GM19193 (cell line): ENCODE data around the gene RIC8B.

ENCODE experiments used
- POLR2A ChIP-seq: IDR thresholded peaks from 4 replicates; pipeline ENCODE4 v1.6.1; 2011; ENCODE audit not compliant: insufficient read depth, insufficient read length; ENCODE audit errors: extremely low read depth

Gene RIC8B

GRCh38 chr12:106816231-106816630 is 41.7 kb downstream of the RIC8B start:
- TF ChIP-seq POLR2A, result no peak

GRCh38 chr12:106819991-106820390 is 45.5 kb downstream of the RIC8B start:
- TF ChIP-seq POLR2A, result no peak

- TF ChIP-seq POLR2A, result no peak
Measured at GRCh38 chr12:106831699-106832098, 57.2 kb downstream of the RIC8B start.

- TF ChIP-seq POLR2A, result no peak
Measured at GRCh38 chr12:106837782-106838181, 63.3 kb downstream of the RIC8B start.

GRCh38 chr12:106839333-106839732 is 64.9 kb downstream of the RIC8B start:
- TF ChIP-seq POLR2A, result no peak

GRCh38 chr12:106840243-106840642 is 65.8 kb downstream of the RIC8B start:
- TF ChIP-seq POLR2A, result no peak

GRCh38 chr12:106841510-106842302 is 67.2 kb downstream of the RIC8B start:
- no peak for TF ChIP-seq POLR2A

GRCh38 chr12:106845902-106846301 is 71.4 kb downstream of the RIC8B start:
- TF ChIP-seq POLR2A, result no peak

GRCh38 chr12:106847861-106848260 is 73.4 kb downstream of the RIC8B start:
- no peak for TF ChIP-seq POLR2A

GRCh38 chr12:106851306-106851705 is 76.8 kb downstream of the RIC8B start:
- no peak for TF ChIP-seq POLR2A

GRCh38 chr12:106854723-106855122 is 80.2 kb downstream of the RIC8B start:
- no peak for TF ChIP-seq POLR2A

GRCh38 chr12:106855221-106855758 is 80.8 kb downstream of the RIC8B start:
- no peak for TF ChIP-seq POLR2A

- TF ChIP-seq POLR2A, result no peak
Measured at GRCh38 chr12:106861984-106862916, 87.8 kb downstream of the RIC8B start.

- TF ChIP-seq POLR2A, result no peak
Measured at GRCh38 chr12:106863189-106863588, 88.7 kb downstream of the RIC8B start.

GRCh38 chr12:106865683-106866082 is 91.2 kb downstream of the RIC8B start:
- TF ChIP-seq POLR2A, result no peak
